HG02588 (cell line): ENCODE data around the gene CELSR1.

Experiments
- ATAC-seq: cut with Tn5 transposase; IDR thresholded peaks from one replicate; pipeline ENCODE4 v1.9.1; 2021; ENCODE audit warnings: mild to moderate bottlenecking, moderate library complexity; ENCODE audit not compliant: unreplicated experiment

Gene CELSR1

GRCh38 chr22:46535876-46536536, 1.4 kb downstream of the CELSR1 start:
- no peak for ATAC-seq

- ATAC-seq: no peak
Measured at GRCh38 chr22:46534901-46535630, 2.4 kb downstream of the CELSR1 start.

GRCh38 chr22:46534177-46534776, 3.1 kb downstream of the CELSR1 start:
- no peak for ATAC-seq

GRCh38 chr22:46533070-46533833, 4.2 kb downstream of the CELSR1 start:
- no peak for ATAC-seq

GRCh38 chr22:46532416-46532815, 5.0 kb downstream of the CELSR1 start:
- no peak for ATAC-seq

- no peak for ATAC-seq
Measured at GRCh38 chr22:46531581-46532175, 5.7 kb downstream of the CELSR1 start.

GRCh38 chr22:46528121-46528610, 9.3 kb downstream of the CELSR1 start:
- no peak for ATAC-seq

- no peak for ATAC-seq
Measured at GRCh38 chr22:46526244-46526839, 11.1 kb downstream of the CELSR1 start.

GRCh38 chr22:46525389-46526243, 11.8 kb downstream of the CELSR1 start:
- no peak for ATAC-seq

- no peak for ATAC-seq
Measured at GRCh38 chr22:46524203-46524740, 13.1 kb downstream of the CELSR1 start.

- no peak for ATAC-seq
Measured at GRCh38 chr22:46522797-46523196, 14.6 kb downstream of the CELSR1 start.

GRCh38 chr22:46521994-46522393, 15.4 kb downstream of the CELSR1 start:
- no peak for ATAC-seq

- no peak for ATAC-seq
Measured at GRCh38 chr22:46520880-46521279, 16.5 kb downstream of the CELSR1 start.

- no peak for ATAC-seq
Measured at GRCh38 chr22:46519377-46519776, 18.0 kb downstream of the CELSR1 start.

GRCh38 chr22:46518542-46519325, 18.7 kb downstream of the CELSR1 start:
- ATAC-seq: no peak

- ATAC-seq: no peak
Measured at GRCh38 chr22:46518038-46518437, 19.4 kb downstream of the CELSR1 start.

GRCh38 chr22:46517255-46517761, 20.1 kb downstream of the CELSR1 start:
- no peak for ATAC-seq

- no peak for ATAC-seq
Measured at GRCh38 chr22:46516638-46517037, 20.8 kb downstream of the CELSR1 start.
